Prostate gland (tissue), 2 donors: ENCODE measurements around the gene RNASE11. TPM values are rescaled to one million over a fixed set of nuclear protein-coding genes. Genes with fewer than 3 reads are reported as not detected.

Experiments
- DNase-seq: peaks from one replicate; pipeline ENCODE4 v3.0.0-alpha.2; 2019; ENCODE audit warnings: low spot score
- H3K27ac ChIP-seq, 2 donors: fragments of 200-600 bp; sonication (generic); 2 replicates each; pipeline ENCODE4 v1.5.1; 2017 to 2019
- H3K27me3 ChIP-seq: fragments of 200-600 bp; sonication (generic); replicated peaks from 2 replicates; pipeline ENCODE4 v1.5.1; 2019; ENCODE audit not compliant: insufficient read depth
- H3K36me3 ChIP-seq, 2 donors: fragments of 200-600 bp; sonication (generic); 1 replicate in 1 of 2; 2 replicates in 1 of 2; pipeline versions ENCODE4 v1.5.1 to v1.8.1; 2017 to 2019
- H3K4me1 ChIP-seq: fragments of 200-600 bp; sonication (generic); replicated peaks from 2 replicates; pipeline ENCODE4 v1.5.1; 2019
- H3K4me3 ChIP-seq, 2 donors: fragments of 200-600 bp; sonication (generic); 2 replicates each; pipeline ENCODE4 v1.5.1; 2017 to 2019
- H3K9me3 ChIP-seq: fragments of 200-600 bp; sonication (generic); 2 replicates; pipeline ENCODE4 v1.5.1; 2017
- CTCF ChIP-seq, 4 experiments: fragments of 200-600 bp in 2 of 4; fragments of 450-650 bp in 2 of 4; sonication (generic) in 2 of 4; IDR thresholded peaks; 1 replicate in 3 of 4; 2 replicates in 1 of 4; pipeline ENCODE4 v1.5.1; 2016 to 2019; ENCODE audit warnings: antibody characterized with exemption in 4 of 4, mild to moderate bottlenecking in 2 of 4, moderate library complexity in 2 of 4
- POLR2A ChIP-seq: fragments of 450-650 bp; IDR thresholded peaks from one replicate; pipeline ENCODE4 v1.6.1; 2016; ENCODE audit warnings: antibody characterized with exemption, mild to moderate bottlenecking
- POLR2AphosphoS5 ChIP-seq: sonication (generic); formaldehyde crosslinking; IDR thresholded peaks from one replicate; pipeline ENCODE4 v1.6.1; 2017; ENCODE audit warnings: antibody characterized with exemption
- WGBS: methylation state at CpG from one replicate; pipeline ENCODE4 v1.1.5; 2018; 5-methylcytosine and 5-hydroxymethylcytosine counted together
- intact Hi-C: fragments of 100-400 bp; cut with DNase I; formaldehyde crosslinking; loops from one replicate; pipeline ENCODE4 v1.14.2; 2022
- total RNA-seq, 2 donors: library from RNA; depleted of rRNA; stranded (reverse); fragments of >200 nt; gene quantifications; one replicate each; pipeline ENCODE4 v1.1.0, GENCODE V29; 2016

Gene RNASE11
- 1 to 10 TPM in 1 of 2 donors, not detected in 1; 1.0 TPM for total RNA-seq

GRCh38 chr14:20587489-20588154 lies at the start of gene RNASE11:
Gene RNASE11, minus strand, starts transcription at chr14:20588001.
- TF ChIP-seq POLR2A: no peak
- no peak for TF ChIP-seq POLR2AphosphoS5
- TF ChIP-seq CTCF (IDR thresholded peaks at IDR 0.05): no peak
- Histone ChIP-seq H3K27ac (no peak within 1 kb of the TSS), H3K4me1 (no peaks in the 10 kb centered on the region), H3K9me3 (no peaks in the 10 kb centered on the region), H3K27me3 (no peaks in the 10 kb centered on the region), H3K36me3 (no peaks in the 10 kb centered on the region), H3K4me3 (no peak within 1 kb of the TSS)
- intact Hi-C loops: no loop called here
- DNase-seq: no peak
- 83% methylated on average over 6 of the region's 6 CpGs for WGBS

GRCh38 chr14:20632831-20633691 lies 45.3 kb upstream of the RNASE11 start:
- intact Hi-C loops: loop anchor here (5.0 kb wide), 1 partner anchor 49 kb away; the partner anchor contains the start of gene RNASE4
- Histone ChIP-seq H3K27me3 (no peaks in the 10 kb centered on the region), H3K4me1 (peaks cover 5% of the 10 kb centered on the region), H3K4me3 (peak overlapping the region in 1 of 2 donors; percentile 15), H3K27ac (no peak overlapping the region), H3K9me3 (no peaks in the 10 kb centered on the region), H3K36me3 (no peaks in the 10 kb centered on the region)
- 8% methylated on average over 45 of the region's 45 CpGs for WGBS
- TF ChIP-seq POLR2A (no peak), CTCF (IDR thresholded peaks at IDR 0.05) (no peak), POLR2AphosphoS5 (no peak)
- DNase-seq: no peak

GRCh38 chr14:20632448-20632830 lies 44.6 kb upstream of the RNASE11 start:
- DNase-seq: no peak
- Histone ChIP-seq H3K36me3 (no peaks in the 10 kb centered on the region), H3K4me3 (peak overlapping the region in 1 of 2 donors; percentile 15), H3K4me1 (peaks cover 5% of the 10 kb centered on the region), H3K27ac (no peak overlapping the region), H3K9me3 (no peaks in the 10 kb centered on the region), H3K27me3 (no peaks in the 10 kb centered on the region)
- intact Hi-C loops: loop anchor here (5.0 kb wide), 1 partner anchor 50 kb away; the partner anchor contains the start of gene RNASE4
- TF ChIP-seq CTCF (IDR thresholded peaks at IDR 0.05) (no peak), POLR2A (no peak), POLR2AphosphoS5 (no peak)
- 3% methylated on average over 19 of the region's 19 CpGs for WGBS

GRCh38 chr14:20631880-20632389 lies 44.1 kb upstream of the RNASE11 start:
- peaks cover 5% of the 10 kb centered on the region for H3K4me1 ChIP-seq
- no peaks in the 10 kb centered on the region for H3K36me3 ChIP-seq
- peak; percentile 62 for DNase-seq
- H3K9me3 ChIP-seq: no peaks in the 10 kb centered on the region
- no peak for TF ChIP-seq POLR2A
- TF ChIP-seq CTCF (IDR thresholded peaks at IDR 0.05): no peak
- TF ChIP-seq POLR2AphosphoS5: no peak
- H3K27ac ChIP-seq: no peak overlapping the region
- intact Hi-C loops: loop anchor here (5.0 kb wide), 1 partner anchor 50 kb away; the partner anchor contains the start of gene RNASE4
- no peaks in the 10 kb centered on the region for H3K27me3 ChIP-seq
- H3K4me3 ChIP-seq: peak overlapping the region; percentile 7 to 15
- 5% methylated on average over 18 of the region's 18 CpGs for WGBS
